ENCODE measurements around the gene OSBPL2.

OSBPL2 gene

DNA sequence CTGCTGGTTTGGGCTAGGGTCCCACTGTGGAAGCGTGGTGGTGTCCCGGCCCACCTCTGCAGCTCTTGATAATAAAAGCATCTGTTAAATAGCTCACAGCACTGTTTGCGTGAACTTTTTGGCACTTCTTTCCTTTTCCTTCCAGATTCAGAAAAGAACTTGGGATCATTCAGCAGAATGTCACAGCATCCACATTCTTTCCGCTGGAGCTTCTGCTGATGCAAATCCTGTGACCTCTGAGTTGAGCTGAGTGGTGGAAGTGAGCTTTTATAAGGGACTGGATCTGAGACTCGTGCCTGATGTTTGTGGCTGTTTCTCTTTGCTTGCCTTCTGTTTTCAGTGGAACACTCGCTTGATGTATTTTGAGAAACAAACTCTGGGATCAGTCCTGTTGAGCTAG lies 3.9 kb downstream of the OSBPL2 start:
- H3K4me1 ChIP-seq (ENCODE audit: control insufficient read depth, insufficient read depth, low read length), result peaks cover 6% of the 10 kb centered on the region; the same call in 1 of the 2 replicates
- POLR2A ChIA-PET, result no interaction called here
- H3K27ac ChIP-seq (ENCODE audit: extremely low read depth, low read depth, low read length), result no peak overlapping the region
- no peak for TF ChIP-seq ZNF354C (tag by site-specific recombination; IDR thresholded peaks at IDR 0.05; ENCODE audit: borderline replicate concordance, low read depth)
- TF ChIP-seq ZNF677 (tag by site-specific recombination; IDR thresholded peaks at IDR 0.05), result no peak
- no peak for TF ChIP-seq ZNF394 (tag by site-specific recombination; IDR thresholded peaks at IDR 0.05; ENCODE audit: borderline replicate concordance)
- no peak for TF ChIP-seq ZNF112 (tag by site-specific recombination; IDR thresholded peaks at IDR 0.05)
- TF ChIP-seq ZNF292 (tag by site-specific recombination; IDR thresholded peaks at IDR 0.05; ENCODE audit: borderline replicate concordance, low read depth), result no peak
- TF ChIP-seq ZSCAN4 (tag by site-specific recombination; IDR thresholded peaks at IDR 0.05), result no peak
- TF ChIP-seq, protein P1, sequence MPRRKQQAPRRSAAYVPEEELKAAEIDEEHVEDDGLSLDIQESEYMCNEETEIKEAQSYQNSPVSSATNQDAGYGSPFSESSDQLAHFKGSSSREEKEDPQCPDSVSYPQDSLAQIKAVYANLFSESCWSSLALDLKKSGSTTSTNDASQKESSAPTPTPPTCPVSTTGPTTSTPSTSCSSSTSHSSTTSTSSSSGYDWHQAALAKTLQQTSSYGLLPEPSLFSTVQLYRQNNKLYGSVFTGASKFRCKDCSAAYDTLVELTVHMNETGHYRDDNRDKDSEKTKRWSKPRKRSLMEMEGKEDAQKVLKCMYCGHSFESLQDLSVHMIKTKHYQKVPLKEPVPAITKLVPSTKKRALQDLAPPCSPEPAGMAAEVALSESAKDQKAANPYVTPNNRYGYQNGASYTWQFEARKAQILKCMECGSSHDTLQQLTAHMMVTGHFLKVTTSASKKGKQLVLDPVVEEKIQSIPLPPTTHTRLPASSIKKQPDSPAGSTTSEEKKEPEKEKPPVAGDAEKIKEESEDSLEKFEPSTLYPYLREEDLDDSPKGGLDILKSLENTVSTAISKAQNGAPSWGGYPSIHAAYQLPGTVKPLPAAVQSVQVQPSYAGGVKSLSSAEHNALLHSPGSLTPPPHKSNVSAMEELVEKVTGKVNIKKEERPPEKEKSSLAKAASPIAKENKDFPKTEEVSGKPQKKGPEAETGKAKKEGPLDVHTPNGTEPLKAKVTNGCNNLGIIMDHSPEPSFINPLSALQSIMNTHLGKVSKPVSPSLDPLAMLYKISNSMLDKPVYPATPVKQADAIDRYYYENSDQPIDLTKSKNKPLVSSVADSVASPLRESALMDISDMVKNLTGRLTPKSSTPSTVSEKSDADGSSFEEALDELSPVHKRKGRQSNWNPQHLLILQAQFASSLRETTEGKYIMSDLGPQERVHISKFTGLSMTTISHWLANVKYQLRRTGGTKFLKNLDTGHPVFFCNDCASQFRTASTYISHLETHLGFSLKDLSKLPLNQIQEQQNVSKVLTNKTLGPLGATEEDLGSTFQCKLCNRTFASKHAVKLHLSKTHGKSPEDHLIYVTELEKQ (tag by site-specific recombination; IDR thresholded peaks at IDR 0.05; ENCODE audit: borderline replicate concordance), result no peak
- CTCF ChIA-PET, result no interaction called here
- peaks cover 0 to 52% of the 10 kb centered on the region in 2 experiments; a peak in 1 of 3 replicates for H3K36me3 ChIP-seq (ENCODE audit: control insufficient read depth in 2 of 2, insufficient read depth in 1 of 2, low read length in 2 of 2)
- H3K4me3 ChIP-seq (ENCODE audit: low read depth, low read length), result no peak overlapping the region
- H3K9me3 ChIP-seq (ENCODE audit: control insufficient read depth, insufficient read depth, low read depth, low read length), result no peaks in the 10 kb centered on the region

GRCh38 chr20:62243106-62243505 lies 4.8 kb downstream of the OSBPL2 start:
- ChIA-PET CTCF (no interaction called here), POLR2A (interaction anchor here (0.6 to 0.7 kb wide), 2 partner anchors 18 to 61 kb away, joined by 3 read pairs; partner anchors contain the start of gene MTG2)
- H3K4me3 ChIP-seq (ENCODE audit: low read depth, low read length), result no peak overlapping the region
- TF ChIP-seq ZNF664 (tag by site-specific recombination; IDR thresholded peaks at IDR 0.05), result no peak
- no peak for TF ChIP-seq ZNF518A (tag by site-specific recombination; conservative IDR thresholded peaks at IDR 0.05; ENCODE audit: low read depth)
- no peak for TF ChIP-seq ZNF776 (tag by site-specific recombination; IDR thresholded peaks at IDR 0.05; ENCODE audit: borderline replicate concordance)
- no peak for TF ChIP-seq ZIC2 (tag by site-specific recombination; IDR thresholded peaks at IDR 0.05)
- TF ChIP-seq FEZF1 (tag by site-specific recombination; IDR thresholded peaks at IDR 0.05), result no peak
- TF ChIP-seq SCRT1 (tag by site-specific recombination; IDR thresholded peaks at IDR 0.05; ENCODE audit: borderline replicate concordance), result no peak
- no peak for TF ChIP-seq SETDB1 (IDR thresholded peaks at IDR 0.05; ENCODE audit: insufficient read length, low read length)
- TF ChIP-seq ZNF221 (tag by site-specific recombination; IDR thresholded peaks at IDR 0.05; ENCODE audit: borderline replicate concordance), result no peak
- no peak for TF ChIP-seq HIC1 (tag by site-specific recombination; IDR thresholded peaks at IDR 0.05)
- TF ChIP-seq, protein P2, sequence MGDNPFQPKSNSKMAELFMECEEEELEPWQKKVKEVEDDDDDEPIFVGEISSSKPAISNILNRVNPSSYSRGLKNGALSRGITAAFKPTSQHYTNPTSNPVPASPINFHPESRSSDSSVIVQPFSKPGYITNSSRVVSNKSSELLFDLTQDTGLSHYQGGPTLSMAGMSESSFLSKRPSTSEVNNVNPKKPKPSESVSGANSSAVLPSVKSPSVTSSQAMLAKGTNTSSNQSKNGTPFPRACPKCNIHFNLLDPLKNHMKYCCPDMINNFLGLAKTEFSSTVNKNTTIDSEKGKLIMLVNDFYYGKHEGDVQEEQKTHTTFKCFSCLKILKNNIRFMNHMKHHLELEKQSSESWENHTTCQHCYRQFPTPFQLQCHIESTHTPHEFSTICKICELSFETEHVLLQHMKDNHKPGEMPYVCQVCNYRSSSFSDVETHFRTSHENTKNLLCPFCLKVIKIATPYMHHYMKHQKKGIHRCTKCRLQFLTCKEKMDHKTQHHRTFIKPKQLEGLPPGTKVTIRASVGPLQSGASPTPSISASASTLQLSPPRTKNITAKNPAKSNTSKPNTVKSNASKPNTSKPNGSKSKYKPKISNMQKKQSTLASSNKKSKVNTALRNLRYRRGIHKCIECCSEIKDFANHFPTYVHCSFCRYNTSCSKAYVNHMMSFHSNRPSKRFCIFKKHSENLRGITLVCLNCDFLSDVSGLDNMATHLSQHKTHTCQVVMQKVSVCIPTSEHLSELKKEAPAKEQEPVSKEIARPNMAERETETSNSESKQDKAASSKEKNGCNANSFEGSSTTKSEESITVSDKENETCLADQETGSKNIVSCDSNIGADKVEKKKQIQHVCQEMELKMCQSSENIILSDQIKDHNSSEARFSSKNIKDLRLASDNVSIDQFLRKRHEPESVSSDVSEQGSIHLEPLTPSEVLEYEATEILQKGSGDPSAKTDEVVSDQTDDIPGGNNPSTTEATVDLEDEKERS (tag by site-specific recombination; IDR thresholded peaks at IDR 0.05), result no peak
- no peak for TF ChIP-seq ZNF707 (tag by site-specific recombination; IDR thresholded peaks at IDR 0.05)

More at GRCh38 chr20:62243106-62243505, 4.8 kb downstream of the OSBPL2 start:
- Histone ChIP-seq H3K9me3 (ENCODE audit: control insufficient read depth, insufficient read depth, low read depth, low read length) (no peaks in the 10 kb centered on the region), H3K36me3 (ENCODE audit: control insufficient read depth in 2 of 2, insufficient read depth in 1 of 2, low read length in 2 of 2) (peaks cover 0 to 52% of the 10 kb centered on the region in 2 experiments; a peak in 1 of 3 replicates), H3K4me1 (ENCODE audit: control insufficient read depth, insufficient read depth, low read length) (peaks cover 4% of the 10 kb centered on the region; the same call in 1 of the 2 replicates), H3K27ac (ENCODE audit: extremely low read depth, low read depth, low read length) (no peak overlapping the region)

Measured in HEK293 (cell line).